GOT3 (cell line): ENCODE data around the gene ADA.

Experiments used
- DNase-seq: peaks from one replicate; lab custom pipeline; 2025; ENCODE audit warnings: mixed read lengths; lab: John Stamatoyannopoulos, UW

Gene ADA

DNA sequence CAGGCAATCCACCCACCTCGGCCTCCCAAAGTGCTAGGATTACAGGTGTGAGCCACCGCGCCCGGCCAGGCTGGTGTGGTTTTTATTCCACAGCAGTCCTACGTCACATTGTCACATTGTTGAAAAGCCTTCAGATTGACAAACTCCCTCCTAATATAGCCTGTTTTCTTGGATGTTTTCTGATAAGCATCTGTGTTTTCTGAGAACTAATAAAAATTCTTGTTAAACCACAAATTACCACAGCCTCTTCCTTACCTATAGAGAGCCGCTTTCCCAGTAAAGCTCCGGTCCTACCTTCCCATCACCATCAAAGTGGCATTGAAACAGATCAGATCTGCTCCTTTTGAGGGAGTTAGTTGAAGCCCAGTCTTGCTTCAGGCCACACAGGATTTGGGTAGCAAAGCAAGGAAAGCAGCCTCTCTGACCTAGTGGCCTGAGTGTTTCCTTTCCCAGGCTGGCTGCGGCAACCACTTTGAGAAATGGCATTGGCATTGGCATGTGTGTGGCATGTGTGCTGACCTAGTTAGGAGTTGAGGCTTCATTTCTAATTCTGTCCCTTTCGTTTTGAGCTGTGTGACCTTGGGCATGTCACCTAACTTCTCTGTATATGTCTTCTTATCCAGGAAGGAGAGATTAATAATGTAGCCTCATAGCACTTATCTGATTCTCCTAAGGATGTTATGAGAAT is 70.8 kb downstream of the ADA start:
- no peak for DNase-seq

DNA sequence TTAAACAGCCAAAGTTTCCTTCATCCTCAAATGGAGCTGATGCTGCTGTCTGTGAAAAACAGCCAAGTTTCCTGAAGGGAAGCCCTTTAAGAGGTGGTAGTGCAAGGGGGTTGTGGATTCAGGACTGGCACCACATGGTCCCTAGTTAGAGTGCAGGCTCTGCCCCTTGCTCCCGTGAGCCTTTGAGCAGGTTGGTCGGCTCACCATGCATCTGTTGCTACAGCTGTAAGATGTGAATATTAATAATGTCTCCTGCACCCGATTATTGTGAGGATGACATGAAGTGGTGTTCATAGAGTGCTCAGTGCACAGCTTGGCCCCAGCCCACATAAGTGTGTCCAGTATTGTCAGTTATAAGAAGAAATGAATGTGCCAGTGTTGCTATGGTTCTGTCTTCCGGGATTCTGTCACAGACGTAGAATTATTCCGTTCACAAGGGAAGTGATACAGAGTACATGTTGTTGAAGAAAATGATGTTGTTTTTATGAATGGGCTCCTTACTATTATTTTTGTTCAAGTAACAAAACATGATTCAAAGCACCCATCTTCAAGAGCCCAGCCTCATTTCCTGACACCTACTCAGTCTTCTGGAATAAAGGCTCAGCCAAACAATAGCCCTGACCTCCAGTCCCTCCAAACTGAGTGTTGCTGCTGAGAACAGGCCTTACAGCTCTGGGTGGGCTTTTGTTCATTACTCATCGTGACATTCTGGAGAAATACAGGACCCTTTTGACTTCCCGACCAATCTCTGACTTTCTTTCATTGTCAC is 72.0 kb downstream of the ADA start:
- no peak for DNase-seq

DNA sequence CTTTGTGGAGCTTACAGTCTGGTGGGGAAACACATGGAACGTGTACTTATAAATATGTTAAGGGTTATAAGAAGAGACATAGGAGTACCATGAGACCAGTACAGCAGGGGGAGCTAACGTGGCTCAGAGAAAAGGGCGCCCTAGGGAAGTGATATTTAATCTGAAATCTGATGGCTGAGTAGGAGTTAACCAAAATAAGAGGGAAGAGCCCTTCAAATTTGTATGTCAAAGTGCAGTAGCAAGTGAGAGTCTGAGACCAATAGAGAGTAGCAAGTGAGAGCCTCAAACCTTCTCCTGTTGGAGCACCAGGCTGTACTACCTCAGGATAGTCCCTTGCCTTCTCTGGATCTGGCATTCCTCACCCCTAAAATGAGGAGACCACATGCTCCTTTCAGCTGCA is 75.2 kb downstream of the ADA start:
- DNase-seq: no peak

DNA sequence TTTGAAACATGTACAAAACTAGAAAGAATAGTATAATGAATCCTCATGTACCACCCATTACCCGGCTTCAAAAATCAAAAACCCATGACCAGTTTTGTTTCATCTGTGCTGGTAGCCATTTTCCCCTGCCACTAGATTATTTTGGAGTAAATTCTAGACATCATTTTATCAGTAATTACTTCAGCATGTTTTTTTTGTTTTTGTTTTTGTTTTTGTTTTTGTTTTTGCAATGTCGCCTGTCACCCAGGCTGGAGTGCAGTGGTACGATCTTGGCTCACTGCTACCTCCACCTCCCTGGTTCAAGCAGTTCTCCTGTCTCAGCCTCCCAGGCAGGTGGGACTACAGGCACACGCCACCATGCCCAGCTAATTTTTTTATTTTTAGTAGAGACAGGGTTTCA is 77.1 kb downstream of the ADA start:
- DNase-seq: no peak

DNA sequence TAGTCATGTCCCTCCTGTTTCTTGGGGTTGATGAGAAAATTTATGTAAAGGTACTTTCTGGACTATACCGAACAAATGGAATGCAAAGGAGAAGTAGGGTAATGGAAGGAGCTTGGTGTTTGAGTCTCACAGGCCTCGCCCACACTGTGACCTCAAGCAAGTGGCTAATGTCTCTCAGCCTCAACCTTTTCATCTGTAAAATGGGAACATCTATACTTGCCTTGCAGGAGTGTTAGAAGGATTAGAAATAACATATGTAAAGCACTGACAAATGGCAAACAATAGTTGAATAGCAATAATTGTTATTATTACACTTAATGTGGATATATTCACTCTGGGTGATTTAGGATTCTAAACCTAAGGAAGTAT is 78.0 kb downstream of the ADA start:
- DNase-seq: no peak

DNA sequence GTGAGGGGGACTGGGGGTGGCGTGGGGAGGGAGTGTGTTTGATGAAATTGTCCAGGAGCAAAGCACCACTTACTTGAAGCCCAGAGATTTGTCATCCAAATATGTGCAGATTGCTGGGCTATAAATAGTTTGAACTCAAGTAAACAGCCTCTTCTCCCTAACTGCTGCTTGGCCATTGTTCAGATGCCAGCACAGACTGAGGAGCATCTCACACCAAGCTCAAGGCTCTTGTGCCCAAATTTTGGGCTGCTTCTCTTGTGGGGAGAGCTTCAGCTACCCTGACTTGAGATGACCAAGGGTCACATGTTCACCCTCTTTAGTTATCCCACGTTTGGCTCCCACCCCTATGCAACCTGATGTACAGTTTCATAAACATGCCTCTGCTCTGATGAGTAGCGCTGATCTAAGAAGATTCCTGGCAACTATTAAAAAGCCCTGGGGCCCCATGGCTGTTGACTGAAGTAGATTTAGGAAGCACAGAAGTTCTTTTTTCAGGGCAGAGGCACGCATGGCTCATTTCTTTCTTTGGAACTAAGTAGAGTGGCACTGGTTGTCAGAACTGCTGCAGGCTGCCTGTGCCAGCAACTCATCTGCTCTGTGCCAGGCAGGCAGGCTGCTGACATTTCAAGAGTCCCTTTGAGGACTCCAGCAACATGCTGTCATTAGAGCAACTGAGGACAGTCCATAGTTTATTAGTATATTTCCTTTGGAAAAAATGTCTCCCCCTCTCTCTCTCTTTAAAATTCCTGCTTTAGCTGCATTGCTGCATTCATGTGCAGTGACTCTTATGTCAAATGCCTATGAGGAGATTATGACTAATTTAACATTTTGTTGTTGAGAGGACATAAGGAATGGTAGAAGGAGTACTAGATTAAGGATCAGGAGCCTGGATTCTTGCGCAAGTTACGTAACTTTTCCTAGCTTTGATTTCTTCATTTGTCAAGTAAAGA is 78.7 kb downstream of the ADA start:
- no peak for DNase-seq

DNA sequence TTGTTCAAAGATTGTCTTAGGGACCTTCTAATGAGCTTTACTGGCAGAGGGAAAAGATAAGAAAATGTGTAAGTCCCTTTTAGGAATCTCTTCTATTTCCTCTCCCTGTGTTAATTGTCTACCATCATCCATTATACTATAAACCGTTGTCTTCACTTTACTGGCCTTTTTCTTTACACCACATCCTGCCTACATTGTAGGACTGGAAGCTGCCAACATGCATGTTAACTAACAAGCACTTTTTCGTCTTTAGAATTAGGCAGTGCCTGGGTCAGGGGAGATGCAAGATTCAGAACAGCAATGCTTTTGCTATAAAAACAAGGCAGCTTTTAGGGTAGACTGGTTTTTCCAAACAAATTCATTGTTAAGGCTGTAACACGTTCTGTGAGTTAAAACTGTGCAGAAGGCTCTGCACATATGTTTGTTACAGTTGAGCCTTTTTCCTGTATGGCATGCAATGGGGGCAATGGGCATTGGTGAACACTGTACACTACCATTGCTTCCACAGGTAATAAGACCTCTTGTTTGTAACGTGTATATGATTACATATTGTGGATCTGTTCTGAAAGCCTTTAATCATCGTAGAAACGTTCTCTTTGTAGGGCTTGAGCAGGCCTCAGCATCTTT is 80.0 kb downstream of the ADA start:
- DNase-seq: no peak

DNA sequence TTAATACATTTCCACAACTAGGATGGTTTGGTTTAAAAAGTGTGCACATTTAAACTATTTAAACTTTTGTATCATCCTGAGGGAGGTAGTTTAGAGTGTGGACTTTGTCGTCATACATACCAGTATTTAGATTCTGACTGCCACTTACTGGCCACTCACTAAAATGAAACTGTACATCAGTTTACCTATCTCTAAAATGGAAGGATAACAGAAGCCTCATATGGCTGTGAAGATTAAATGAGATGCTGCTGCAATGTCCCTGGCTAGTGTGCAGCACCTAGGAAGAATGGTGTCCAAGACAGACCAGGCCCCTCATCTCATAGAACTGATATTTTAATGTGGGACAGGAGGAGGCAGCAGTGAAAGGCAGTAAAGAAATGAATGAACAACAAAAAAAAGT is 81.1 kb downstream of the ADA start:
- DNase-seq: no peak
